Tibial nerve (tissue), 4 donors: Measurements from ENCODE around the gene FXYD2.

Source experiments
- EP300 ChIP-seq, 2 donors: sonication (generic); formaldehyde crosslinking; IDR thresholded peaks; one replicate each; pipeline ENCODE4 v1.6.1; 2017; ENCODE audit warnings: antibody characterized with exemption in 2 of 2, mild to moderate bottlenecking in 1 of 2
- POLR2A ChIP-seq, 2 donors: fragments of 450-650 bp; IDR thresholded peaks; one replicate each; pipeline ENCODE4 v1.6.1; 2017; ENCODE audit warnings: antibody characterized with exemption in 2 of 2, mild to moderate bottlenecking in 2 of 2, moderate library complexity in 2 of 2
- TF ChIP-seq, protein P1 (sequence below), 5 experiments: fragments of 200-600 bp in 3 of 5; fragments of 450-650 bp in 2 of 5; sonication (generic) in 3 of 5; IDR thresholded peaks; one replicate each; pipeline ENCODE4 v1.5.1; 2016 to 2019; ENCODE audit warnings: antibody characterized with exemption in 5 of 5, mild to moderate bottlenecking in 3 of 5, moderate library complexity in 2 of 5

DNA sequence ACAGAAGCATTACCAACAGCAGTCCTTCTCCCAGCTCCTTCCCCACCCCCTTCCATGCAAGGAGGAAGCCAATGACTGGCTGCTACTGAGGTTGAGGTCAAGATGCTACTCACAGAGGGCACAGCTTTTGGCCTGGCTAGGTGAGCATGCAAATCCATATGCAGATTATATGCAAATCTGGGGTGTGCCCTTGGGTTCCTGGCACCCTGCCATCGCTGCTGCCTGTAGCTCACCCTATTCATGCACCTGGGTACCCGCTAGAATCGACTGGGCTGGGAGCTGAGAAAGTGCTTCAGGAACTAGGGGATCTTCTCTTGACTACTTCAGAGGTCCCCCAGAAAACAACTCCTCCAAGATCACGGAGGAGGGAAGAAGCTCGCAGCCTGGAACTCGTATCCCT lies 31.6 kb downstream of the FXYD2 start:
- TF ChIP-seq, protein P1, sequence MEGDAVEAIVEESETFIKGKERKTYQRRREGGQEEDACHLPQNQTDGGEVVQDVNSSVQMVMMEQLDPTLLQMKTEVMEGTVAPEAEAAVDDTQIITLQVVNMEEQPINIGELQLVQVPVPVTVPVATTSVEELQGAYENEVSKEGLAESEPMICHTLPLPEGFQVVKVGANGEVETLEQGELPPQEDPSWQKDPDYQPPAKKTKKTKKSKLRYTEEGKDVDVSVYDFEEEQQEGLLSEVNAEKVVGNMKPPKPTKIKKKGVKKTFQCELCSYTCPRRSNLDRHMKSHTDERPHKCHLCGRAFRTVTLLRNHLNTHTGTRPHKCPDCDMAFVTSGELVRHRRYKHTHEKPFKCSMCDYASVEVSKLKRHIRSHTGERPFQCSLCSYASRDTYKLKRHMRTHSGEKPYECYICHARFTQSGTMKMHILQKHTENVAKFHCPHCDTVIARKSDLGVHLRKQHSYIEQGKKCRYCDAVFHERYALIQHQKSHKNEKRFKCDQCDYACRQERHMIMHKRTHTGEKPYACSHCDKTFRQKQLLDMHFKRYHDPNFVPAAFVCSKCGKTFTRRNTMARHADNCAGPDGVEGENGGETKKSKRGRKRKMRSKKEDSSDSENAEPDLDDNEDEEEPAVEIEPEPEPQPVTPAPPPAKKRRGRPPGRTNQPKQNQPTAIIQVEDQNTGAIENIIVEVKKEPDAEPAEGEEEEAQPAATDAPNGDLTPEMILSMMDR (IDR thresholded peaks at IDR 0.05) = no peak
- TF ChIP-seq POLR2A (IDR thresholded peaks at IDR 0.05) (no peak), EP300 (IDR thresholded peaks at IDR 0.05) (no peak)
